ES-I3 (cell line): ENCODE data around the gene SCYGR2.

Experiments
- H3K36me3 ChIP-seq: 2 replicates; pipeline ENCODE4 v1.6.1; 2013; ENCODE audit warnings: mild to moderate bottlenecking, low read length, control low read depth, moderate library complexity; ENCODE audit not compliant: insufficient read depth
- H3K4me1 ChIP-seq: 2 replicates; pipeline ENCODE4 v1.6.1; 2013; ENCODE audit warnings: mild to moderate bottlenecking, control low read depth, low read length; ENCODE audit not compliant: insufficient read depth
- H3K9ac ChIP-seq: 2 replicates; pipeline ENCODE4 v1.6.1; 2013; ENCODE audit warnings: low read depth, mild to moderate bottlenecking, low read length, moderate library complexity
- H3K9me3 ChIP-seq: 2 replicates; pipeline ENCODE4 v1.6.1; 2013; ENCODE audit warnings: mild to moderate bottlenecking, low read length, moderate library complexity; ENCODE audit not compliant: control insufficient read depth, insufficient read depth

SCYGR2 gene

GRCh38 chr2:227617316-227618230 lies 18.9 kb downstream of the SCYGR2 start, which contains the start of gene SCYGR4:
SCYGR4 (plus strand) TSS chr2:227617498; CDS start chr2:227617498, 0 bp downstream.
- Histone ChIP-seq H3K9ac (no peak within 1 kb of the TSS), H3K4me1 (peaks cover 10% of the 10 kb centered on the region), H3K36me3 (no peaks in the 10 kb centered on the region), H3K9me3 (no peaks in the 10 kb centered on the region)

GRCh38 chr2:227623226-227623625 lies 24.5 kb downstream of the SCYGR2 start:
- Histone ChIP-seq H3K36me3 (no peaks in the 10 kb centered on the region), H3K4me1 (no peaks in the 10 kb centered on the region; the same call in 1 of the 2 replicates), H3K9ac (no peak overlapping the region), H3K9me3 (no peaks in the 10 kb centered on the region)

GRCh38 chr2:227625420-227625819 lies 26.7 kb downstream of the SCYGR2 start:
- no peaks in the 10 kb centered on the region for H3K36me3 ChIP-seq
- no peaks in the 10 kb centered on the region for H3K9me3 ChIP-seq
- H3K4me1 ChIP-seq, result no peaks in the 10 kb centered on the region
- no peak overlapping the region for H3K9ac ChIP-seq

- Histone ChIP-seq H3K9me3 (no peaks in the 10 kb centered on the region), H3K9ac (no peak overlapping the region), H3K36me3 (no peaks in the 10 kb centered on the region), H3K4me1 (no peaks in the 10 kb centered on the region)
Measured at GRCh38 chr2:227626580-227627151, 28.0 kb downstream of the SCYGR2 start.

GRCh38 chr2:227627769-227628168 lies 29.1 kb downstream of the SCYGR2 start:
- no peaks in the 10 kb centered on the region for H3K36me3 ChIP-seq
- no peaks in the 10 kb centered on the region for H3K9me3 ChIP-seq
- H3K9ac ChIP-seq, result no peak overlapping the region
- no peaks in the 10 kb centered on the region for H3K4me1 ChIP-seq

- H3K9ac ChIP-seq, result no peak overlapping the region
- H3K36me3 ChIP-seq, result no peaks in the 10 kb centered on the region
- no peaks in the 10 kb centered on the region for H3K4me1 ChIP-seq
- H3K9me3 ChIP-seq, result no peaks in the 10 kb centered on the region
Measured at GRCh38 chr2:227629435-227629834, 30.7 kb downstream of the SCYGR2 start.

GRCh38 chr2:227630322-227630721 lies 31.6 kb downstream of the SCYGR2 start:
- H3K9me3 ChIP-seq, result no peaks in the 10 kb centered on the region
- H3K4me1 ChIP-seq, result no peaks in the 10 kb centered on the region
- no peak overlapping the region for H3K9ac ChIP-seq
- no peaks in the 10 kb centered on the region for H3K36me3 ChIP-seq

GRCh38 chr2:227632827-227633226 lies 34.1 kb downstream of the SCYGR2 start:
- Histone ChIP-seq H3K36me3 (no peaks in the 10 kb centered on the region), H3K9me3 (no peaks in the 10 kb centered on the region), H3K4me1 (no peaks in the 10 kb centered on the region), H3K9ac (no peak overlapping the region)

- Histone ChIP-seq H3K36me3 (no peaks in the 10 kb centered on the region), H3K9ac (no peak overlapping the region), H3K9me3 (no peaks in the 10 kb centered on the region)
Measured at GRCh38 chr2:227634201-227634600, 35.5 kb downstream of the SCYGR2 start.

GRCh38 chr2:227642656-227643055 lies 44.0 kb downstream of the SCYGR2 start:
- Histone ChIP-seq H3K9me3 (no peaks in the 10 kb centered on the region), H3K4me1 (peaks cover 5% of the 10 kb centered on the region), H3K36me3 (no peaks in the 10 kb centered on the region), H3K9ac (no peak overlapping the region)

More at GRCh38 chr2:227634201-227634600, 35.5 kb downstream of the SCYGR2 start:
- H3K4me1 ChIP-seq, result no peaks in the 10 kb centered on the region

GRCh38 chr2:227643990-227644551 lies 45.4 kb downstream of the SCYGR2 start:
- Histone ChIP-seq H3K9me3 (no peaks in the 10 kb centered on the region), H3K4me1 (peaks cover 5% of the 10 kb centered on the region), H3K36me3 (no peaks in the 10 kb centered on the region), H3K9ac (no peak overlapping the region)
